ENCODE measurements around the gene SLC37A1.

SLC37A1 gene

DNA sequence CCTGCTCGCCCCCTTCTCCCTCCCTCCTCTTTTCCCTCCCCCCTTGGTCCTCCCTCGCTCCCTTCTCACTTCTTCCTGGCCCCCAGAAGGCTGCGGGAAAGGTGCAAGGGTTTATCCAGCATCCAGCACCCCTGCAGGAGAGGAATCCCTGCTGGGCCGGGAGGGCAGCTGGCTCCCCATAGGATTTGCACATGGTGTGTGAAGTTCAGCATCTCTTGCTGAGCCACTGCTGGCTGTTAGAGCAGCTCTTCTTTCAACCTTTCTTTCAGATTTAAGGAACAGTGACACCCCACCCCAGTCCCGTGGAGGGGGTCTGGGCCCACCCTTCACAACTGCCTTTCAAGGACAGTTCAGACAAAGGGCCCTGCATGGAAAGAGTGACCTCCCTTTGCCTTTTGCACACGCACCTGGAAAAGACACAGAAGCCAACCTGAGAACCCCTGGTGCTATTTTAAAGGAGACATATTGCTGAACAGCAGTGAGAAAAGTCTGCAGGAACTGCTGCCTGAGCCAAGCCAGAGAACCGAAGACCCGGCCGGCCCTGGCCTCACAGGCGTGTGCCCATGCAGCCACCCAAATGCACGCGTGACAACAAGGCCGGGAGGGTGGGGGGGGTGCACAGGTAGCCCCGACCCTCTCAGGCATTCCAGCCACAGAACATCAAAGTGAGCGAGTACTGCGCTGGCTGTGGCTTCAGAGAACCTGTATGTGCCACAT is 66.6 kb downstream of the SLC37A1 start:
- H3K27me3 Mint-ChIP-seq (ENCODE audit: low read depth) = no peaks in the 10 kb centered on the region
- H3K27ac Mint-ChIP-seq = no peak overlapping the region
- no peaks in the 10 kb centered on the region for H3K4me1 Mint-ChIP-seq (ENCODE audit: low read depth)
- H3K4me3 Mint-ChIP-seq = no peak overlapping the region
- peaks cover 14% of the 10 kb centered on the region for H3K36me3 Mint-ChIP-seq (ENCODE audit: low read depth)
- peaks cover 15% of the 10 kb centered on the region for H3K9me3 Mint-ChIP-seq

GRCh38 chr21:42580793-42581321 is 67.2 kb downstream of the SLC37A1 start:
- Mint-ChIP-seq H3K36me3 (ENCODE audit: low read depth) (peaks cover 9% of the 10 kb centered on the region), H3K9me3 (peaks cover 10% of the 10 kb centered on the region), H3K27me3 (ENCODE audit: low read depth) (no peaks in the 10 kb centered on the region), H3K4me3 (no peak overlapping the region), H3K27ac (no peak overlapping the region), H3K4me1 (ENCODE audit: low read depth) (no peaks in the 10 kb centered on the region)

DNA sequence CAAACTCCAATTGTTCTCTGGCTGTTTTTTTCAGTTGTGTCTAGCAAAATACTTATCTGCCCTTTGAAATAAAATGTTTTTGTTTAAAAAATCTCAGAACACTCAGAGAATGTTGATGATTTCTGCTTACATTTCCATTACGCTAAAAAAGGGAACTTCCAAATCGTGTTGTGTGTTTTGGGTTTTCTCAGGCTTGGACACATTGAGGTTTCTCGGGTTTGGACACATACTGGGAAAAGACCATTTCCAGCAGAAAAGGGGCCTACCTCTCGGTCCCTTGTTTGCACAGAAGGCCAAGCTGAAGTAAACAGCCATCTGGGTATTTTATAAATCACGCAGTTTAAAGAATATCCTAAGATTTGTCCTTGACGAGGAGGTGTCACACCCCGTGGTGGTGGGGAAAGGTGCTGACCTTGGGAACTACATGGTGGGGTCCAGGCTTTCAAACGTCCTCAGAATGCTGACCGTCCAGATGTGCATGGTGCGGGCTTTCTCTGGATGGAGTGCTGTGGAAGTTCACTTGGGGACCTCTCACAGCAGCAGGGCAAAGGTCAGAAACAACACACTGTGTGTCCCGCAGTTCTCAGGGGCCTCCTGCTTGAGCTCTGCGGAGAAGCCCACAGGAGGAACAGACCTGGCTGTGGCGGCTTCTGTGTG is 67.8 kb downstream of the SLC37A1 start:
- no peaks in the 10 kb centered on the region for H3K4me1 Mint-ChIP-seq (ENCODE audit: low read depth)
- H3K27ac Mint-ChIP-seq = no peak overlapping the region
- peaks cover 5% of the 10 kb centered on the region for H3K9me3 Mint-ChIP-seq
- H3K4me3 Mint-ChIP-seq = no peak overlapping the region
- peaks cover 7% of the 10 kb centered on the region for H3K36me3 Mint-ChIP-seq (ENCODE audit: low read depth)
- H3K27me3 Mint-ChIP-seq (ENCODE audit: low read depth) = no peaks in the 10 kb centered on the region

DNA sequence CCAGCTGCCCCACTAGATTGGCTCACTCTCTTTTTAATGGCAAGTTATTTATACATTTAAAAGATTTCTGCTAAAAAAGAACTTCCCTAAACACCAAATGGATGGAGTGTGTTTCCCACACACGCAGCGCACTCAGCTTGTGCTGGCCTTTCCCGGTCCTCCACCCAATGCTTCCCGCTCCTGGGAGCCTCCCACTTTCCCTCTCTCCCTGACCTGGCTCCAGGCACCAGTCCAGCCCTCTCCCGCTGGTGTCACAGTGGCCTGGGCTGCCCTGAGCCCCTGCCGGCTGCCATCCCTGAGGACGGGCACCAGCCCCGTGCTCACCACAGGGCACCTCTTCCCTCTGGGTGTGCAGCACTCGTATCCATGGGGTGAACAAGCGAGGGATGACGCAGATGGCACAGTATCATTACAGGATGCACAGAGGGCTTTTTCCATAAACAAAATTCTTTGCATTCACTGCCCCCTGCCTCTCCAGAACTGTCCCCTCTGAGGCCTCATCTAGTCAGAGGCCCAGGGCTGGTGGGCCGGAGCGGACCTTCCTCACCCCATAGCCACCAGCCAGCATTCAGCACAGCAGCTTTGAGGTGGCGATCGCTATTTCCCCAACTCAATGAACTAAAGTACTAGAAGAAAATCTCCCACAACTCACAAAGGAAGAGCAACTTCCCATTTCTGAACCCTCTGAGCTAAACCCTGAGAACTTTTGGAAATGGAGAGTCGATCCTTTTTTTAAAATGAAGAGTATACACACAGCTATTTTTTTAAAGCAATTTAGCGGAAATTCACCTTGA is 68.5 kb downstream of the SLC37A1 start:
- Mint-ChIP-seq H3K4me1 (ENCODE audit: low read depth) (no peaks in the 10 kb centered on the region), H3K9me3 (no peaks in the 10 kb centered on the region), H3K4me3 (no peak overlapping the region), H3K27me3 (ENCODE audit: low read depth) (no peaks in the 10 kb centered on the region), H3K27ac (no peak overlapping the region), H3K36me3 (ENCODE audit: low read depth) (peaks cover 2% of the 10 kb centered on the region)

DNA sequence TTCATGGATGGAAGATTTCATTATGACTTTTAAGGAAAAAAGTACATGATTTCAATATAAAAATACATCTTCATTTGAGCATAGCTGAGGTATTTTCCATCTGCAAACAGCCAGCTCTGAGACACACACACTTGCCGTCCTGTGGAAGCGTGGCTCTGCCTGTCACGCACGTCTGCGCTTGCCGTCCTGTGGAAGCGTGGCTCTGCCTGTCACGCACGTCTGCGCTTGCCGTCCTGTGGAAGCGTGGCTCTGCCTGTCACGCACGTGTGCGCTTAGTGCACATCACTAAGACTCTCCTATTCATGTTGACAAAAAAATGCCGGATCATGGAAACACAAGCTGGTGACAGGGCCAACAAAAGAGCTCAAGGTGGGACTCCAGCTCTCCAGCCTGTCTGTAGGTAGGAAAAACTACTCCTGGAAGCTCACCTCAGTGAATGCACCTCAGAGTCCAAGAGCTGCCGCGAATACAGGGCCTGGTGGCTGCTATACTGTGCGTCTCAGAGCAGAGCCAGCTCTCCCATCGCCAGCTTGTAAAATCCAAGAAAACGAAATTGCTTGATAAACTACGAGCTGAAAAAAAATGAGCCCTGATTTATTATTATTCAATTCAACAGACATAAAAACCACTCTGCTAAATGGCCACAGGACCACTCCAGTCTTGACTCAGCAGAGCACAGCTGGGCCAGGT is 69.3 kb downstream of the SLC37A1 start:
- Mint-ChIP-seq H3K9me3 (no peaks in the 10 kb centered on the region), H3K27ac (no peak overlapping the region), H3K4me1 (ENCODE audit: low read depth) (no peaks in the 10 kb centered on the region), H3K27me3 (ENCODE audit: low read depth) (no peaks in the 10 kb centered on the region), H3K36me3 (ENCODE audit: low read depth) (no peaks in the 10 kb centered on the region), H3K4me3 (no peak overlapping the region)

GRCh38 chr21:42583477-42584295 is 70.0 kb downstream of the SLC37A1 start:
- H3K27me3 Mint-ChIP-seq (ENCODE audit: low read depth) = no peaks in the 10 kb centered on the region
- H3K36me3 Mint-ChIP-seq (ENCODE audit: low read depth) = no peaks in the 10 kb centered on the region
- no peaks in the 10 kb centered on the region for H3K4me1 Mint-ChIP-seq (ENCODE audit: low read depth)
- H3K9me3 Mint-ChIP-seq = no peaks in the 10 kb centered on the region
- H3K27ac Mint-ChIP-seq = no peak overlapping the region
- no peak overlapping the region for H3K4me3 Mint-ChIP-seq

DNA sequence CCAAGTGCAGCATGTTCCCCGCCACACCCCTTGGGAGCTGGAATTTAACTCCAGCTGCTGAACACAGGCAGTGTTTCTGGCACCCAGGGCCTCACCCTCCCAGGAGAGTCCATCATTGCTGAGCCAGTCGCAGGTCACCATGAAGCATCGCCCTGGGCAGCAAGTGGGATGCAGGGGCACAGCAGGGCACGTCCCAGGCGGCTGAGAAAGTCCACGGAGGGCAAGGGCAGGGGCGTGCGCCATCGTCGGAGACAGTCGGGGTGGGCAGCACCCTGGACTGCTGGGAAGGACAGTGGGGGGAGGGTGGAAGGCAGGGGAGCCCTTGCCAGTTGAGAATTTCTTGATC is 70.6 kb downstream of the SLC37A1 start:
- Mint-ChIP-seq H3K36me3 (ENCODE audit: low read depth) (no peaks in the 10 kb centered on the region), H3K4me1 (ENCODE audit: low read depth) (no peaks in the 10 kb centered on the region), H3K27ac (no peak overlapping the region), H3K4me3 (no peak overlapping the region), H3K27me3 (ENCODE audit: low read depth) (no peaks in the 10 kb centered on the region), H3K9me3 (no peaks in the 10 kb centered on the region)

GRCh38 chr21:42585881-42586280 is 72.2 kb downstream of the SLC37A1 start:
- no peak overlapping the region for H3K27ac Mint-ChIP-seq
- H3K9me3 Mint-ChIP-seq = no peaks in the 10 kb centered on the region
- H3K36me3 Mint-ChIP-seq (ENCODE audit: low read depth) = no peaks in the 10 kb centered on the region
- H3K4me1 Mint-ChIP-seq (ENCODE audit: low read depth) = peaks cover 1% of the 10 kb centered on the region
- H3K27me3 Mint-ChIP-seq (ENCODE audit: low read depth) = no peaks in the 10 kb centered on the region
- no peak overlapping the region for H3K4me3 Mint-ChIP-seq

- no peak overlapping the region for H3K27ac Mint-ChIP-seq
Observed at GRCh38 chr21:42586406-42586805, 72.8 kb downstream of the SLC37A1 start.

GRCh38 chr21:42587036-42587435 is 73.4 kb downstream of the SLC37A1 start:
- no peak overlapping the region for H3K27ac Mint-ChIP-seq
- no peak overlapping the region for H3K4me3 Mint-ChIP-seq
- peaks cover 6% of the 10 kb centered on the region for H3K4me1 Mint-ChIP-seq (ENCODE audit: low read depth)
- no peaks in the 10 kb centered on the region for H3K36me3 Mint-ChIP-seq (ENCODE audit: low read depth)
- H3K9me3 Mint-ChIP-seq = no peaks in the 10 kb centered on the region
- no peaks in the 10 kb centered on the region for H3K27me3 Mint-ChIP-seq (ENCODE audit: low read depth)

More at GRCh38 chr21:42586406-42586805, 72.8 kb downstream of the SLC37A1 start:
- Mint-ChIP-seq H3K4me1 (ENCODE audit: low read depth) (peaks cover 6% of the 10 kb centered on the region), H3K9me3 (no peaks in the 10 kb centered on the region), H3K27me3 (ENCODE audit: low read depth) (no peaks in the 10 kb centered on the region), H3K4me3 (no peak overlapping the region), H3K36me3 (ENCODE audit: low read depth) (no peaks in the 10 kb centered on the region)

- no peaks in the 10 kb centered on the region for H3K9me3 Mint-ChIP-seq
- H3K36me3 Mint-ChIP-seq (ENCODE audit: low read depth) = no peaks in the 10 kb centered on the region
- H3K27me3 Mint-ChIP-seq (ENCODE audit: low read depth) = no peaks in the 10 kb centered on the region
- peaks cover 7% of the 10 kb centered on the region for H3K4me1 Mint-ChIP-seq (ENCODE audit: low read depth)
- H3K27ac Mint-ChIP-seq = no peak overlapping the region
- no peak overlapping the region for H3K4me3 Mint-ChIP-seq
Observed at GRCh38 chr21:42590431-42591131, 76.9 kb downstream of the SLC37A1 start.

DNA sequence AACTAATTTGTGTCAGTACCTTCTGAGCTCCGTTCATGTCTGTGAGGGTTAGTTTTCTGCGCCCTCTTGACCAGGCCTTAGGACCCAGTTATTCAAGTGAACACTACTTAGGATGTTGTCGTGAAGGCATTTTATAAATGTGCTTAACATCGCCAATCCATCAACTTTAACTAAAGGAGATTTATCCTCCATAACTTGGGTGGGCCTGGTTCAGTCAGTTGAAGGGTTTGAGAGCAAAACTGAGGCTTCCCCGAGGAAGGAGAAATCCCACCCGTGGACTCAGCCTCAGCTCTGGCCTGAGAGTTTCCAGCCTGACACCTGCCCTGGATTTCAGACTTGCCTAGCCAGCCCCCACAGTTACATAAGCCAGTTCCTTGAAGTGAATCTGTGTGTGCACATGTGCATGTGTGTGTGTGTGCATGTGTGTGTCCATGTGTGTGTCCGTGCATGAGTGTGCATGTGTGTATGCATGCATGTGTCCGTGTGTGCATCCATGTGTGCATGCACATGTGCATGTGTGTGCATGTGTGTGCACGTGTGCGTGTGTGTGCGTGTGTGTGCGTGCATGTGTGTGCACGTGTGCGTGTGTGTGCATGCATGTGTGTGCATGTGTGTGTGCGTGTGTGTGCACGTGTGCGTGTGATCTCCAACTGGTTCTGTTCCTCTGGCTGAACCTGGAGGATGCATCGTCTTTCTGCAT is 77.7 kb downstream of the SLC37A1 start:
- Mint-ChIP-seq H3K9me3 (no peaks in the 10 kb centered on the region), H3K4me3 (no peak overlapping the region), H3K27me3 (ENCODE audit: low read depth) (no peaks in the 10 kb centered on the region), H3K27ac (no peak overlapping the region), H3K4me1 (ENCODE audit: low read depth) (peaks cover 7% of the 10 kb centered on the region), H3K36me3 (ENCODE audit: low read depth) (no peaks in the 10 kb centered on the region)

All from T-helper 1 cell treated with Interleukin-12 subunit alpha and Interleukin-12 subunit beta and Interleukin-4 antibody, amounts not matched to agents 30 μg/mL and 1 μg/mL, for 36 hours (primary cell).